ENCODE measurements around the gene LRP3. TPM values are rescaled to one million over a fixed set of nuclear protein-coding genes. Genes with fewer than 3 reads are reported as not detected.
A peak's percentile ranks its signal among the peaks of the same experiment; 100 is the strongest.

LRP3 gene
- total and polyA plus RNA-seq, 2 of the 13 experiments (the other 11 are each of a cell fraction or from before 2014, with no cell fraction given), result 17.6 to 51.6 TPM

DNA sequence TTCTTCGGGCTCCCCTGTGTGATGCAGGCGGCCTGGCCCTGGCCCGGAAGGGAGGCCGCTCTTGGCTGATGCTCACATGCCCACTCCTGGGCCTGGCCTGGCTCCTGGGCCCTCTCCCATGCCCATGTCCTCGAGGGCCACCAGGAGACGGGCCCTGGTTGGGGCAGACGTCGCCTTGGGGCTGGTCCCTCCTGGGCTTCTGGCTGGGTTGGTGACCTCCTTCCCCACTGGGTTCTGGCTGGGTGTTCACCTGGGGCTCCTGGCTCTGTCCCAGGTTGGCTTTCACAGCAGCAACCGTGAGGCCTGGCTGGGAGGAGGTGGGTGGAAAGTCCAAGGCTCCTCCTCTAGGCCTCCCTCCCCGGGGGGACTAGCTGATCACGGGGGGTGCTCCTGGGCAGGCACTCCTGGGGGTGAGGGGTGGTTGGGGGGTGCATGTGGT is 47.0 kb downstream of the LRP3 start (continued):
- TF ChIP-seq HIC2 (CRISPR knock-in tag; IDR thresholded peaks at IDR 0.05; ENCODE audit: low read depth), result no peak
- no peak for TF ChIP-seq ZMYM4 (CRISPR knock-in tag; IDR thresholded peaks at IDR 0.05)

- Histone ChIP-seq H3K9ac (ENCODE audit: insufficient read depth, low read depth, low read length) (peak overlapping the region; percentile 57; the same call in 1 of the 2 replicates), H3K9me3 (ENCODE audit: low read length) (peaks cover 7% of the 10 kb centered on the region; the same call in 1 of the 2 replicates), H4K20me1 (ENCODE audit: insufficient read depth, low read length) (no peaks in the 10 kb centered on the region), H3K27me3 (ENCODE audit: control insufficient read depth in 1 of 2, insufficient read depth in 2 of 2, low read length in 2 of 2) (no peaks in the 10 kb centered on the region), H3K79me2 (ENCODE audit: insufficient read depth, low read length) (no peaks in the 10 kb centered on the region), H3K27ac (ENCODE audit: extremely low read length, insufficient read depth, low read length) (peak overlapping the region; percentile 49), H3K4me3 (replicated peaks in 1 of 3; ENCODE audit: insufficient read depth in 1 of 3, low read depth in 2 of 3, low read length in 3 of 3) (peak overlapping the region in 2 of 3 experiments; percentile 39 to 67; a peak in 5 of 6 replicates), H3K4me2 (ENCODE audit: low read depth, low read length) (peak overlapping the region; percentile 84), H2AFZ (ENCODE audit: low read length) (no peak overlapping the region), H3K36me3 (replicated peaks in 1 of 2; ENCODE audit: control insufficient read depth in 1 of 2, insufficient read depth in 2 of 2, low read length in 2 of 2) (no peaks in the 10 kb centered on the region), H3K4me1 (ENCODE audit: insufficient read depth, low read length) (peaks cover 46% of the 10 kb centered on the region)
- DNase-seq (ENCODE audit: low spot score), result no peak
- no peak for FAIRE-seq
- POLR2A ChIA-PET, result interaction anchor here (0.6 to 2.0 kb wide), 4 partner anchors 55 to 165 kb away, joined by 3 to 7 read pairs (median 6); no protein-coding TSS in a partner anchor
- no TSS peak for BruUV-seq (replicated peaks)
- peak; percentile 69 for ATAC-seq
- 6% methylated on average over 9 of the region's 22 CpGs for WGBS (ENCODE audit: low lambda C conversion rate)
- CTCF ChIA-PET (ENCODE audit: low intra/inter-chr PET ratio, low total read pairs), result interaction anchor here (0.7 to 2.0 kb wide), 3 partner anchors 60 to 165 kb away, joined by 3 to 12 read pairs (median 4); partner anchors contain the start of gene CEBPA
- in situ Hi-C loops (cut with HindIII; ENCODE audit: extremely low pct_ligation_motif_present, low pct_unique_long_range_greater_than_20kb), result no loop called here
- intact Hi-C loops (cut with micrococcal nuclease; ENCODE audit: unreplicated experiment), result loop anchor here (1.0 to 5.0 kb wide), 2 partner anchors 162 to 526 kb away; no protein-coding TSS in a partner anchor
- TF ChIP-seq POLR2AphosphoS5 (IDR thresholded peaks at IDR 0.05; ENCODE audit: low read depth, low read length) (no peak), ZNF34 (CRISPR knock-in tag; IDR thresholded peaks at IDR 0.05; ENCODE audit: borderline replicate concordance) (no peak), KAT2B (IDR thresholded peaks at IDR 0.05; ENCODE audit: borderline replicate concordance, low read depth, low read length) (no peak), ZFP37 (CRISPR knock-in tag; IDR thresholded peaks at IDR 0.05; ENCODE audit: borderline replicate concordance) (no peak), CEBPB (IDR thresholded peaks at IDR 0.05; ENCODE audit: borderline replicate concordance, low read depth, low read length) (no peak), SYNCRIP (IDR thresholded peaks at IDR 0.05; ENCODE audit: insufficient read depth, low read depth, low read length) (no peak), NR2F2 (IDR thresholded peaks at IDR 0.05; ENCODE audit: borderline replicate concordance, low read depth) (peak; percentile 17; the same call in 1 of the 2 replicates), REXO4 (CRISPR knock-in tag; IDR thresholded peaks at IDR 0.05; ENCODE audit: borderline replicate concordance) (no peak), ZSCAN20 (CRISPR knock-in tag; IDR thresholded peaks at IDR 0.05; ENCODE audit: borderline replicate concordance) (no peak), TRIM22 (IDR thresholded peaks at IDR 0.05) (no peak), CHD4 (IDR thresholded peaks at IDR 0.05; ENCODE audit: borderline replicate concordance, low read length) (no peak), HIVEP1 (CRISPR knock-in tag; IDR thresholded peaks at IDR 0.05) (no peak)
- TF ChIP-seq, protein P1, sequence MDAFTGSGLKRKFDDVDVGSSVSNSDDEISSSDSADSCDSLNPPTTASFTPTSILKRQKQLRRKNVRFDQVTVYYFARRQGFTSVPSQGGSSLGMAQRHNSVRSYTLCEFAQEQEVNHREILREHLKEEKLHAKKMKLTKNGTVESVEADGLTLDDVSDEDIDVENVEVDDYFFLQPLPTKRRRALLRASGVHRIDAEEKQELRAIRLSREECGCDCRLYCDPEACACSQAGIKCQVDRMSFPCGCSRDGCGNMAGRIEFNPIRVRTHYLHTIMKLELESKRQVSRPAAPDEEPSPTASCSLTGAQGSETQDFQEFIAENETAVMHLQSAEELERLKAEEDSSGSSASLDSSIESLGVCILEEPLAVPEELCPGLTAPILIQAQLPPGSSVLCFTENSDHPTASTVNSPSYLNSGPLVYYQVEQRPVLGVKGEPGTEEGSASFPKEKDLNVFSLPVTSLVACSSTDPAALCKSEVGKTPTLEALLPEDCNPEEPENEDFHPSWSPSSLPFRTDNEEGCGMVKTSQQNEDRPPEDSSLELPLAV (CRISPR knock-in tag; conservative IDR thresholded peaks at IDR 0.05; ENCODE audit: low read depth), result no peak
- TF ChIP-seq, protein P2, sequence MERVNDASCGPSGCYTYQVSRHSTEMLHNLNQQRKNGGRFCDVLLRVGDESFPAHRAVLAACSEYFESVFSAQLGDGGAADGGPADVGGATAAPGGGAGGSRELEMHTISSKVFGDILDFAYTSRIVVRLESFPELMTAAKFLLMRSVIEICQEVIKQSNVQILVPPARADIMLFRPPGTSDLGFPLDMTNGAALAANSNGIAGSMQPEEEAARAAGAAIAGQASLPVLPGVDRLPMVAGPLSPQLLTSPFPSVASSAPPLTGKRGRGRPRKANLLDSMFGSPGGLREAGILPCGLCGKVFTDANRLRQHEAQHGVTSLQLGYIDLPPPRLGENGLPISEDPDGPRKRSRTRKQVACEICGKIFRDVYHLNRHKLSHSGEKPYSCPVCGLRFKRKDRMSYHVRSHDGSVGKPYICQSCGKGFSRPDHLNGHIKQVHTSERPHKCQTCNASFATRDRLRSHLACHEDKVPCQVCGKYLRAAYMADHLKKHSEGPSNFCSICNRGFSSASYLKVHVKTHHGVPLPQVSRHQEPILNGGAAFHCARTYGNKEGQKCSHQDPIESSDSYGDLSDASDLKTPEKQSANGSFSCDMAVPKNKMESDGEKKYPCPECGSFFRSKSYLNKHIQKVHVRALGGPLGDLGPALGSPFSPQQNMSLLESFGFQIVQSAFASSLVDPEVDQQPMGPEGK (CRISPR knock-in tag; IDR thresholded peaks at IDR 0.05), result peak; percentile 99
These were observed 47.5 kb downstream of the LRP3 start for GRCh38 chr19:33241530-33242101.
